Cardiac fibroblast (primary cell): ENCODE results near the gene AHRR.

Experiments used
- DNase-seq, 2 donors: peaks; one replicate each; pipeline versions ENCODE4 v3.0.0 to v3.0.0-alpha.2; 2010; ENCODE audit warnings: low read depth in 2 of 2
- H3K4me3 ChIP-seq, 2 donors: replicated peaks in 1 of 2; 1 replicate in 1 of 2; 2 replicates in 1 of 2; pipeline ENCODE4 v1.5.1; 2011; ENCODE audit warnings: low read depth in 2 of 2, low read length in 2 of 2, mild to moderate bottlenecking in 2 of 2, moderate library complexity in 1 of 2
- TF ChIP-seq, protein P1 (sequence below): IDR thresholded peaks from one replicate; pipeline ENCODE4 v1.5.1; 2011; ENCODE audit warnings: low read depth, mild to moderate bottlenecking, low read length, inconsistent platforms

The AHRR gene

DNA sequence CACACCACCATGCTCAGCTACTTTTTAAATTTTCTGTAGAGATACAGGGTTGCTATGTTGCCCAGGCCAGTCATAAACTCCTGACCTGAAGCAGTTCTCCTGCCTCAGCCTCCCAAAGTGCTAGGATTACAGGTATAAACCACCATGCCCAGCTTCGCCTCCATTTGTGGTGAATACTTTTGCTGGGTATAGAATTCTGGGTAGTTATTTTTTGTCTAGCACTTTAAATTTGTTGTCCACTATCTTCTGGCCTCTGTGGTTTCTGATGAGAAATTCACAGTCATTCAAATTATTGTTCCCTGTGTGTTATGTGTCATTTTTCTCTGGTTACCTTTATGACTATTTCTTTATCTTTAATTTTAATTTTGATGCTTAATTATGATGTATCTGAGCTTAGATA, 63.8 kb downstream of the AHRR start:
- no peak for DNase-seq
- no peak overlapping the region for H3K4me3 ChIP-seq
- TF ChIP-seq, protein P1, sequence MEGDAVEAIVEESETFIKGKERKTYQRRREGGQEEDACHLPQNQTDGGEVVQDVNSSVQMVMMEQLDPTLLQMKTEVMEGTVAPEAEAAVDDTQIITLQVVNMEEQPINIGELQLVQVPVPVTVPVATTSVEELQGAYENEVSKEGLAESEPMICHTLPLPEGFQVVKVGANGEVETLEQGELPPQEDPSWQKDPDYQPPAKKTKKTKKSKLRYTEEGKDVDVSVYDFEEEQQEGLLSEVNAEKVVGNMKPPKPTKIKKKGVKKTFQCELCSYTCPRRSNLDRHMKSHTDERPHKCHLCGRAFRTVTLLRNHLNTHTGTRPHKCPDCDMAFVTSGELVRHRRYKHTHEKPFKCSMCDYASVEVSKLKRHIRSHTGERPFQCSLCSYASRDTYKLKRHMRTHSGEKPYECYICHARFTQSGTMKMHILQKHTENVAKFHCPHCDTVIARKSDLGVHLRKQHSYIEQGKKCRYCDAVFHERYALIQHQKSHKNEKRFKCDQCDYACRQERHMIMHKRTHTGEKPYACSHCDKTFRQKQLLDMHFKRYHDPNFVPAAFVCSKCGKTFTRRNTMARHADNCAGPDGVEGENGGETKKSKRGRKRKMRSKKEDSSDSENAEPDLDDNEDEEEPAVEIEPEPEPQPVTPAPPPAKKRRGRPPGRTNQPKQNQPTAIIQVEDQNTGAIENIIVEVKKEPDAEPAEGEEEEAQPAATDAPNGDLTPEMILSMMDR = no peak

- no peak overlapping the region for H3K4me3 ChIP-seq
- DNase-seq = peak; percentile 26 to 64
- TF ChIP-seq, protein P1 = no peak
These were observed 65.2 kb downstream of the AHRR start for GRCh38 chr5:386432-387341.

DNA sequence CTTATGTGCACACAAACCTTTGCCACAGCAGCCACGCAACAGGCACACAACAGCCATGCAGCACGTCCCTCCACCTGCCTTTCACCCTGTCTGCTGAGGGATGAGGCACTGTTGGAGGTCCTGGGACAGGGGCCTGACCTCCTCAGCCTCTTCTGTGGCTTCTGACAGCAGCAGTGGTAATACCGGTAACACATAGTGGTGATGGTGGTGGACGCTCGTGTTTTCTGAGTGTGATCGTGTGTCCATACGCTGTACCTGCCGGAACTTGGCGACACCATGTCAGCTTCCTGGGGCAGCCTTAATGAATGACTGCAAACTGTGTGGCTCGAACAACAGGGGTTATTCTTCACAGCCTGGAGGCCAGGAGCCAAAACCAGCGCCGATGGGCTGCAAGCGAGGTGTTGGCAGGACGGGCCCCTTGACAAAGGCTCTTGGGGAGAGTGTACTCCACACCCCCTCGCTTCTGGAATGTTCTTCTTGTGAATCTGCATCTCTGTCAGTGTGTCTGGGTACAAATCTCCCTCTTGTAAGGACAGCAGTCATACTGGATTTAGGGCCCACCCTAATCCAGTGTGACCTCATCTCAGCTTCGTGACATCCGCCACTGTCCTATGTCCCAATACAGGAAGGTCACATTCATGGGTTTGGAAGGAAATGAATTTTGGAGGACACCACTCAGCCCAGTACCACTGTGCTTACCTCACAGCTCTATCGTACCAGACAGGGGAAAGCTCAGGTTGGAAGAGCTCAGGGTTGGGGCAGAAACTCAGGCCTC, 66.2 kb downstream of the AHRR start:
- TF ChIP-seq, protein P1 = no peak
- no peak for DNase-seq
- H3K4me3 ChIP-seq = no peak overlapping the region

- DNase-seq = no peak
- H3K4me3 ChIP-seq = no peak overlapping the region
- TF ChIP-seq, protein P1 = no peak
These were observed 67.0 kb downstream of the AHRR start for GRCh38 chr5:388266-389196.

DNA sequence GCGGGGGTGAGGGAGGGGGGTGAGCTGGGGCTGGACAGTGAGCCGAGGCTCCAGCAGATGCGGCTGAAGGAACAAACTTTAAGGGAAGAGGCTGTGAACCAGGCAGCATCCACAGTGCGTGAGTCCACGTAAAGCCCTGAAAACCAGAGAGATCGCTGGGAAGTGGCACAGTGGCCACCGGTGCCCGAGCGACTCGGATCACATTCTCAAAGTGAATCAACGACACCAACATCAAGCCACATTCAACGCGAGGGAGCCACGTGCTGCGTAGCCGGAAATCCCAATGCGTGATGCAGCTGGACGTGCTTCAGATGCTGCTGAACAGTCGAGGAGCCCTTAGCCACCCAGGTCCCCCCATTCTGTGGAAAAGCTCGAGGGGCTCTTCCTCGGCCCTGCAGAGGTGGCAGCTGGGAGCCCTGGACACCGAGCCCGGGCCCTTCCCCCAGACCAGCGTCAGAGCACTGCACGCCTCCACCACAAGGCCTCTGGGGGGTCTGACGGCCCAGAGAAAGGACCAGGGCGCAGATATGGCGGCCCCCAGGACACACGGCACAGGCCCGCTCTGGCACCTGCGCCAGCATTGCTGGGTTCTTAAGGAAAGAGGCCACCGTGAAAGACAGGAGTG, 67.8 kb downstream of the AHRR start:
- no peak overlapping the region for H3K4me3 ChIP-seq
- TF ChIP-seq, protein P1 = no peak

More for the DNA sequence above, 67.8 kb downstream of the AHRR start:
- no peak for DNase-seq
